Measurements from ENCODE around the gene SUN5. TPM values are rescaled to one million over a fixed set of nuclear protein-coding genes. Genes with fewer than 3 reads are reported as not detected.
"Not testable (repeated sequence)": the region's sequence is repeated elsewhere in the genome, so short reads cannot be mapped to it uniquely, and the experiment has no call there.

Gene SUN5
- total RNA-seq, 2 donors from 2014 or later, result not detected

DNA sequence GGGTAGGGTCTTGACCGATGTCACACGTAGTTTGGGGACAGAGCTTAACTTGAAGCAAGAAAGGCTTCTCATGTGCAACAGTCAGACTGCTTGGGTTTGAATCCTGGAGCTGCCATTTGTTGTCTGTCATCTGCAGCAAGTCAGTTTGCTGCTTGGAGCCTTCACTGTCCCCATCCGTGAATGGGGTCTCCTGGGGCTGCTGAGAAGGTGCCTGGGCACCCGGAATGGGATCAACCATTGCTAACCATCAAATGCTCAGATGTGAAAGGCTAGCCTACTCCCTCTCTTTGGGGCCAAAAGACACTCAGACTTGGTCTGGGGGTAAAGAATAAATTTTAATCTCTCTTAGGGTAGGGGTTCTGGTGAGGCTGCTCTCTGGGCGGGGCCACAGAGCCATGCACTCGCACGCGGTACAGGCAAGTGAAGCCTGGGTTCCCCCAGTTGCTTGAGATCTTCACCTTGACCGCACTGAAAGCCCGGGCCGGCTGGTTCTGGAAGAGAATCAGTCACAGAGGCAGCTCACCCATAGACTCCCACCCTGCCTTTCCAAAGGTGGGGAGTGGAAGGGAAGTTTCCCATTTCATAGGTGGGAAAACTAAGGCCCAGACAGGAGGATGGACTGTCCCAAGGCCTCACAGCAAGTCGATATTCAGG lies 20.6 kb downstream of the SUN5 start:
- Mint-ChIP-seq H3K27ac (peak overlapping the region; percentile 56), H3K36me3 (ENCODE audit: low read depth) (no peaks in the 10 kb centered on the region), H3K9me3 (no peaks in the 10 kb centered on the region), H3K27me3 (no peaks in the 10 kb centered on the region), H3K4me1 (peaks cover 5% of the 10 kb centered on the region), H3K4me3 (no peak overlapping the region)
- no peak for ATAC-seq (replicated peaks)

DNA sequence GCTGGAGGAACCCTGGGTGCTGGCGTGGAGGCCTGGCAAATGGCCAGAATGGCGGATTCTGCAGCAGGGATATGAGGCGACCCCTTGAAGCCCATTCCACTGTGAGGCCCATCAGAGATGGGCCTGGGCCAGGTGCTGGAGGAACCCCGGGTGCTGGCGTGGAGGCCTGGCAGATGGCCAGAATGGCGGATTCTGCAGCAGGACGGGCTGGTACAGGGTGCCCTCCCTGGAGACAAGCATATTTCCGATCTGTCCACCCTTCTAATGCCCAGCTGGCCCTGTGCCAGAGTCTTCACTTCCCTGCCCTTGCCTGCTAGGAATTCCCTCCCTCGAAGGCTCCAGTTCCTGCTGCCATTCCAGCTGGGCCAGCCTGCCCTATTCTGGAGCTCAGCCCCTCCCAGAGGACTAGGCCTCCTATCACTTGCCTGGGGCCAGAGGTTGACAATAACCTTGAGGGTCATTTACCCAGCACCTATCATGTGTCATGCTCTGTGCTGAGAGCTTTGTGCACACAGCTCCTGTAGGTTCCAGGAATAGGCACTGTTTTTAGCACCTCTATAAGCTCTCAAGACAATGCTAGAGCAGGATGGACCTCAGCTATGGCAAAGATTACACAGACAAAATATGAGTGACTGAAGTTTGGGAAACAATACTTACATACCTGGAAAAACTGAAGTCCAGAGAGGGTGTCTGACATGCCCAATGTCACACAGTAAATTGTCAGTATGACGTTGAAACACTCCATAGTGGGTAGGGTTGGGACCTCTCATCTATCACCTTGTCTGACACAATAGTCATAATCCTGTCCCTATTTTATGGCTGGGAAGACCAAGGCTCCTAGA lies 21.4 kb downstream of the SUN5 start:
- H3K9me3 Mint-ChIP-seq, result no peaks in the 10 kb centered on the region
- H3K36me3 Mint-ChIP-seq (ENCODE audit: low read depth), result no peaks in the 10 kb centered on the region
- H3K4me1 Mint-ChIP-seq, result peaks cover 5% of the 10 kb centered on the region
- no peak overlapping the region for H3K4me3 Mint-ChIP-seq
- no peaks in the 10 kb centered on the region for H3K27me3 Mint-ChIP-seq
- no peak overlapping the region for H3K27ac Mint-ChIP-seq
- no peak for ATAC-seq (replicated peaks)

- Mint-ChIP-seq H3K27ac (no peak overlapping the region), H3K9me3 (peaks cover 7% of the 10 kb centered on the region), H3K4me1 (peaks cover 9% of the 10 kb centered on the region), H3K27me3 (no peaks in the 10 kb centered on the region), H3K4me3 (no peak overlapping the region), H3K36me3 (ENCODE audit: low read depth) (no peaks in the 10 kb centered on the region)
- ATAC-seq (replicated peaks), result no peak
These were observed 23.2 kb downstream of the SUN5 start for GRCh38 chr20:32980990-32981389.

GRCh38 chr20:32980131-32980941 lies 23.9 kb downstream of the SUN5 start:
- no peaks in the 10 kb centered on the region for H3K36me3 Mint-ChIP-seq (ENCODE audit: low read depth)
- peaks cover 7% of the 10 kb centered on the region for H3K9me3 Mint-ChIP-seq
- no peak for ATAC-seq (replicated peaks)
- no peak overlapping the region for H3K4me3 Mint-ChIP-seq
- H3K4me1 Mint-ChIP-seq, result peaks cover 8% of the 10 kb centered on the region
- H3K27ac Mint-ChIP-seq, result no peak overlapping the region
- H3K27me3 Mint-ChIP-seq, result no peaks in the 10 kb centered on the region

DNA sequence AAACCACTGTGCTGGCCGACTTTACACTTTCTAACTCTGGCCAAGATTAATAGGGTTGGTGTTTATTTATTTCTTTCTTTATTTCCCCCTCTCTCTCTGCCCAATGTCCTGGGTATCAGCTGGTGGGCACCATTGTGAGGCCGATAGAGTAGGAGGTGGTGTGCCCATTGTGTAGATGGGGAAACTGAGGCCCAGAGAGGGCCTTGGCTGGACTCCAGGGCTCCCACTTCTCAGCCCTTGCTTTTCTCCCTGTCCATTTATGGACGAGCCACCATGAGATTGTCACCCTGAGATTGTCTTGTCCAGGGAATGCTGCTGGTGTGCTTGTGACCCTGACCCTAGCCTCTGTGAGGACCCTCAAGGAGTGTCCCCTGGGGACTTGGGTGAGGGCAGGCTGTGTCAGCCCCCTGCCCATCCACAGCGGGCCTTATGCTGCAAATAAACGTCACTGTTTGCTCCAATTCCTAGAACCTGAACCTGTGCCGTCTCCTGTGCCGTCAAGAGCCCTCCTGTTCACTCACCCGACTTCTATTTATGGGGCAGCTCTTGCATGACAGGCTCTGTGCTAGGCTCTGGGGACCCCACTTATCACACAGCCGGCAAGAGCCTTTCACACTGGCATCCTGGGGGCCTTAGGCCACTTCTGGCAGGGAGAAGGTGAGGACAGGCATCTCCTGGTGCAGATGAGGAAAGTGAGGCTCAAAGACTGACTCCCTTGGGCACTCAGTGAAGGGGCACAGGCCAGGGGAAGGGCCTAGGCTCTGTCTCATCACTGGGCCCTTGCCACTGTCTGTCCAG lies 24.8 kb downstream of the SUN5 start:
- peaks cover 13% of the 10 kb centered on the region for H3K4me1 Mint-ChIP-seq
- no peak for ATAC-seq (replicated peaks)
- H3K9me3 Mint-ChIP-seq, result peaks cover 12% of the 10 kb centered on the region
- no peak overlapping the region for H3K27ac Mint-ChIP-seq
- no peaks in the 10 kb centered on the region for H3K27me3 Mint-ChIP-seq
- no peaks in the 10 kb centered on the region for H3K36me3 Mint-ChIP-seq (ENCODE audit: low read depth)
- no peak overlapping the region for H3K4me3 Mint-ChIP-seq

- H3K27me3 Mint-ChIP-seq, result no peaks in the 10 kb centered on the region
- no peaks in the 10 kb centered on the region for H3K36me3 Mint-ChIP-seq (ENCODE audit: low read depth)
- peaks cover 12% of the 10 kb centered on the region for H3K9me3 Mint-ChIP-seq
- no peak for ATAC-seq (replicated peaks)
- no peak overlapping the region for H3K27ac Mint-ChIP-seq
- no peak overlapping the region for H3K4me3 Mint-ChIP-seq
- peaks cover 13% of the 10 kb centered on the region for H3K4me1 Mint-ChIP-seq
These were observed 26.3 kb downstream of the SUN5 start for GRCh38 chr20:32978009-32978335.

- H3K36me3 Mint-ChIP-seq (ENCODE audit: low read depth), result no peaks in the 10 kb centered on the region
These were observed 26.8 kb downstream of the SUN5 start for GRCh38 chr20:32977281-32978008.

GRCh38 chr20:32976746-32977145 lies 27.5 kb downstream of the SUN5 start:
- Mint-ChIP-seq H3K9me3 (peaks cover 12% of the 10 kb centered on the region), H3K27me3 (no peaks in the 10 kb centered on the region), H3K4me3 (peak overlapping the region; percentile 11), H3K27ac (peak overlapping the region; percentile 78), H3K4me1 (peaks cover 13% of the 10 kb centered on the region), H3K36me3 (ENCODE audit: low read depth) (no peaks in the 10 kb centered on the region)
- no peak for ATAC-seq (replicated peaks)

More at GRCh38 chr20:32977281-32978008, 26.8 kb downstream of the SUN5 start:
- Mint-ChIP-seq H3K4me1 (peaks cover 13% of the 10 kb centered on the region), H3K9me3 (peaks cover 12% of the 10 kb centered on the region), H3K4me3 (no peak overlapping the region), H3K27me3 (no peaks in the 10 kb centered on the region), H3K27ac (peak overlapping the region; percentile 78)
- ATAC-seq (replicated peaks), result no peak

DNA sequence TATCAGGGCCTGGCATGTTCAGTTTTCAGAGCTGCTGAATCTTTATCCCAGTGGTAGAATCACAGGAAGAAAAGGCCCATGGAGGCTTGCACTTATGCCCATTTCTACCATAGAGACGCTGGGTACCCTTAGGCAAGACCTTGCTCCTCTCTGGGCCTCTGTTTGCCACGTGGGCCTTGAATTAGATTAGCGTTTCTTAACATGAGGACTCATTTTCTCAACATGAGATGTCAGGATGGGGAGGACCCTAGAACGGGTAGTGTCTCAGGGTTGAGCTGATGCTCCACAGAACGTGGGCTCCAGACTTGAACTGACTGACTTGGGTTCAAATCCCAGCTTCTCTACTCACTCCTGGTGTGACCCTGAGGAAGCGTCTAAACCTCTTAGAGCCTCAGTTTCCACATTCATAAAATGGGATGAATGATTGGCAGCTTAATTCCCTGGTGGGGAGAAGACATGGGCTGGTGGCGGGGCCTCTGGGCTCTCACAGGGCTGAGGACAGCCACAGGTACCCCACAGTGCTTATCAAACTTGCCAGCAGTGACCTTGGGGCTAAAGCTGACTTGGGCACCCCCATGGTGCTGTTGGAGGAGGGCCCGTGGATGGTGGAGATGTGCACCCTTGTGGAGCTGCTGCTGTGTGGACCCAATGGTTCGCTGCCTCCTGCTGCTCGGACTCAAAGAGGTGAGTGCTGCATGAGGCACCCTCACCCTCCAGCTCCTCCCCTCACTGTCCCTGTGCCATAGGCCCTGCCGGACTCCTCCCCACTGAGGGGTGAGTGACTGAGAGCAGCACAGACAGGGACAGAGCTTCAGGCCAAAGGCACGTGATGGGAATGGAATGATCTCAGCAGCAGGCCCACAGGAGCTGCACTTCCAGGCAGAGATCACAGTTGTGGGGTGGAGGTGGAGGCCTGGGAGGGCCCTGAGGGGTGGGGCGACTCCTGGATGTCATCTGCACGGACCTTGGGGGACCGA lies 28.2 kb downstream of the SUN5 start:
- H3K9me3 Mint-ChIP-seq, result peaks cover 12% of the 10 kb centered on the region
- peak overlapping the region; percentile 11 for H3K4me3 Mint-ChIP-seq
- H3K4me1 Mint-ChIP-seq, result peaks cover 13% of the 10 kb centered on the region
- no peak for ATAC-seq (replicated peaks)
- H3K36me3 Mint-ChIP-seq (ENCODE audit: low read depth), result no peaks in the 10 kb centered on the region
- no peaks in the 10 kb centered on the region for H3K27me3 Mint-ChIP-seq
- H3K27ac Mint-ChIP-seq, result peak overlapping the region; percentile 78

GRCh38 chr20:32975121-32975520 lies 29.1 kb downstream of the SUN5 start:
- peak overlapping the region; percentile 4 for H3K4me3 Mint-ChIP-seq
- H3K9me3 Mint-ChIP-seq, result peaks cover 12% of the 10 kb centered on the region
- ATAC-seq (replicated peaks); H3K36me3 Mint-ChIP-seq (ENCODE audit: low read depth); H3K27me3 Mint-ChIP-seq: not testable (repeated sequence)
- H3K27ac Mint-ChIP-seq, result peak overlapping the region; percentile 28
- peaks cover 14% of the 10 kb centered on the region for H3K4me1 Mint-ChIP-seq

- not testable (repeated sequence) for H3K27me3 Mint-ChIP-seq; H3K36me3 Mint-ChIP-seq (ENCODE audit: low read depth); ATAC-seq (replicated peaks)
- Mint-ChIP-seq H3K27ac (peak overlapping the region; percentile 28), H3K4me1 (peaks cover 21% of the 10 kb centered on the region), H3K9me3 (peaks cover 12% of the 10 kb centered on the region), H3K4me3 (peak overlapping the region; percentile 4)
These were observed 29.8 kb downstream of the SUN5 start for GRCh38 chr20:32974204-32975064.

Measured in activated T-helper 17 cell treated with anti-CD3 and anti-CD28 coated beads, Interleukin-2, amount 50 U/mL, for 72 hours (primary cell).